GM19043 (cell line): ENCODE measurements around the gene POLRMT.

Experiments
- ATAC-seq: cut with Tn5 transposase; IDR thresholded peaks from one replicate; pipeline ENCODE4 v1.9.1; 2021; ENCODE audit warnings: low read depth; ENCODE audit not compliant: unreplicated experiment

POLRMT gene

DNA sequence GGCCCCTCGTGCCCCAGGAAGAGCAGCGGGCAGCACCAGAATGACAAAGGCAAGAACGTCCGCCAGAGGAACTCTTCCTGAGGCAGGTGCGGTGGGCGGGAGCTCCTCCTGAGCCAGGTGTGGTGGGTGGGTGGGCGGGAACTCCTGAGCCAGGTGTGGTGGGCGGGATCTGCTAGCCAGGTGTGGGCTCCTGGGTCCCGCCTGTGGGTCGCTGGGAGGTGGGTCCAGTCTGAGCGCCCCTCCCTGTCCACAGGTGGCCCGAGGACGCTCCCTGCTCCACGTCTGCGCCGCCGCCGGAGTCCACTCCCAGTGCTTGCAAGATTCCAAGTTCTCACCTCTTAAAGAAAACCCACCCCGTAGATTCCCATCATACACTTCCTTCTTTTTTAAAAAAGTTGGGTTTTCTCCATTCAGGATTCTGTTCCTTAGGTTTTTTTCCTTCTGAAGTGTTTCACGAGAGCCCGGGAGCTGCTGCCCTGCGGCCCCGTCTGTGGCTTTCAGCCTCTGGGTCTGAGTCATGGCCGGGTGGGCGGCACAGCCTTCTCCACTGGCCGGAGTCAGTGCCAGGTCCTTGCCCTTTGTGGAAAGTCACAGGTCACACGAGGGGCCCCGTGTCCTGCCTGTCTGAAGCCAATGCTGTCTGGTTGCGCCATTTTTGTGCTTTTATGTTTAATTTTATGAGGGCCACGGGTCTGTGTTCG lies 50.7 kb downstream of the POLRMT start:
- no peak for ATAC-seq

DNA sequence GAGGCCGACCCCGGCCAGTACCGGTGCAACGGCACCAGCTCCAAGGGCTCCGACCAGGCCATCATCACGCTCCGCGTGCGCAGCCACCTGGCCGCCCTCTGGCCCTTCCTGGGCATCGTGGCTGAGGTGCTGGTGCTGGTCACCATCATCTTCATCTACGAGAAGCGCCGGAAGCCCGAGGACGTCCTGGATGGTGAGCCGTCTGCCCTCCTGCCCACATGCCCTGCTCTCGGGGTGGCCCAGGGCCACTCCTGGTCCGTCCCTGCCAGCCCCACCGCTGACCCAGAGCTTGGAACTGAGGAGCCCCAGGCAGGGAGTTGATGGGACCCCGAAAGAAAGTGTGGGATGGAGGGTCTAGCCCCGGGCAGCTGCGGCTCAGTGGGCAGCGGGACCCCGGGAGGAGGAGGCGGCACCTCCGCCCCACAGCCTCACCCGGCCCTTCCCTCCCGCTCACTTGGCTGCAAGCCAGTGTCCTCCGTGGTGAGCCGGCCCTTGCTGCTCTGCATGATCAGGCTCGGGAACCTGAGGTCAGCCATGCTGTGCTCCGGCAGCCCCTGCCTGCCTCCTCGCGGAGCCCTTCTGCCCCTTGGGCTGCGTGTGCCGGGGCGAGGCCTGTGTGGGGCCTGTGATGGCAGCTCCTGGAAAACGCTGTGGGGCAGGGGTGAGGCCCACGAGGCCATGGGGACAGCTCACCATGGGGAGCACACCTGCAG lies 51.8 kb downstream of the POLRMT start:
- ATAC-seq = no peak

DNA sequence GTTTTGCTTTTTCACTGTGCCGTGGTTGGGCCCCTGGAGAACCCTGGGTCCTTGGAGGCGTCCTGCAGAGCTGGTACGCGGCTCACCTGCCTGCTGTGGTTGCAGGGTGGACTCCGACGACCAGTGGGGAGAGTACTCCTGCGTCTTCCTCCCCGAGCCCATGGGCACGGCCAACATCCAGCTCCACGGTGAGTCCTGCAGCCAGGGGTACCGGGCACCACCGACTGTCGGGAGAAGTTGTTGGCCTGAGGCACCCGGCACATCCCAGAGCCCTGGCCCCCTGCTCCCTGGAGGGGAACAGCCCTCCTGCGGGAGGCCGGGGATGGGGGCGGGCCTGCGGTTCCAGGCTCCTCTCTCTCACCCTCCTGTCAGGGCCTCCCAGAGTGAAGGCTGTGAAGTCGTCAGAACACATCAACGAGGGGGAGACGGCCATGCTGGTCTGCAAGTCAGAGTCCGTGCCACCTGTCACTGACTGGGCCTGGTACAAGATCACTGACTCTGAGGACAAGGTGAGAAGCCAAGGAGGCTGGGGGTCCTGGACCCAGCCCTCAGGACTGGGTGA lies 53.0 kb downstream of the POLRMT start:
- ATAC-seq = no peak

DNA sequence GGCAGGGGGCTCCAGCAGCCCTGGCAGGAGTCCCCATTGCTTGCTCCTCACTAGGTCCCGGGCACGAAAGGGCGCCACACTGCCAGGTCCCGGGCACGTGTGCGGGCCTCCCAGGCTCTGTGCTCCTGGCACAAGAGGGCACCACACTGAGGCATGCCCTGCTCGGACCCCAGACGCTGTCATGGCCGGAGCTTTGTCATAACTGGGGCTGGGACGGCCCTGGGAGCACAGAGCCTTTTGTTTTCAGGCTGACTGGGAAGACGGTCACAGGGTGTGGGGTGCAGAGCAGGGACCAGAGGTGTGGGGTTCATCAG lies 53.5 kb downstream of the POLRMT start:
- no peak for ATAC-seq

DNA sequence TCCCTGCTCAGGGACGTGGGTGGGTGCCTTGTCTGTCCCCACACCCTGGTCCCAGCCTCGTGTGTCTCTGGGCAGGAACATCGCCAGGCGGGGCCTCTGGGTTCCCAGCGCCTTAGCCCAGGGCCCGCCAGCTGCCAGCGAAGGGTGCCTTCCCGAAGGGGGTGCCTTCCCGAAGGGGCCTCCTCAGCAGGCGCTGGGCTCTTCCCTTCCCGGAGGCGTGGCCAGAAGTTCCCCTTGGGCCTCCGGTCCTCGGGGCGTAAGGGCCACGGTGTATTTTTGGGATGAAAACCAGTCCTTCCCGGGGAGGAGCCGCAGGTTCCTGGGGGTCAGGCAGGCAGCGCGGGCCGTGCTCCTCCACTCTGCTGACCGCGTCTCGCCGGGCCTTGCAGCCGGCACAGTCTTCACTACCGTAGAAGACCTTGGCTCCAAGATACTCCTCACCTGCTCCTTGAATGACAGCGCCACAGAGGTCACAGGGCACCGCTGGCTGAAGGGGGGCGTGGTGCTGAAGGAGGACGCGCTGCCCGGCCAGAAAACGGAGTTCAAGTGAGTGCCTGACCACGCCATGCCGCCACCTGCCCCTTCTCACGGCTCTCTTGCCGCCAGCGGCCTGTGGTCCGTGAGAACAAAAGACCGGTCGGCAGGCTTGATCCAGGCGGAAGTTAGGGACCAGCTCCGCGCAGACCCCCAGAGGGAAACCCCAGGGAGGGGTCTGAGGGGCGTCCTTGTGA lies 54.1 kb downstream of the POLRMT start:
- no peak for ATAC-seq

DNA sequence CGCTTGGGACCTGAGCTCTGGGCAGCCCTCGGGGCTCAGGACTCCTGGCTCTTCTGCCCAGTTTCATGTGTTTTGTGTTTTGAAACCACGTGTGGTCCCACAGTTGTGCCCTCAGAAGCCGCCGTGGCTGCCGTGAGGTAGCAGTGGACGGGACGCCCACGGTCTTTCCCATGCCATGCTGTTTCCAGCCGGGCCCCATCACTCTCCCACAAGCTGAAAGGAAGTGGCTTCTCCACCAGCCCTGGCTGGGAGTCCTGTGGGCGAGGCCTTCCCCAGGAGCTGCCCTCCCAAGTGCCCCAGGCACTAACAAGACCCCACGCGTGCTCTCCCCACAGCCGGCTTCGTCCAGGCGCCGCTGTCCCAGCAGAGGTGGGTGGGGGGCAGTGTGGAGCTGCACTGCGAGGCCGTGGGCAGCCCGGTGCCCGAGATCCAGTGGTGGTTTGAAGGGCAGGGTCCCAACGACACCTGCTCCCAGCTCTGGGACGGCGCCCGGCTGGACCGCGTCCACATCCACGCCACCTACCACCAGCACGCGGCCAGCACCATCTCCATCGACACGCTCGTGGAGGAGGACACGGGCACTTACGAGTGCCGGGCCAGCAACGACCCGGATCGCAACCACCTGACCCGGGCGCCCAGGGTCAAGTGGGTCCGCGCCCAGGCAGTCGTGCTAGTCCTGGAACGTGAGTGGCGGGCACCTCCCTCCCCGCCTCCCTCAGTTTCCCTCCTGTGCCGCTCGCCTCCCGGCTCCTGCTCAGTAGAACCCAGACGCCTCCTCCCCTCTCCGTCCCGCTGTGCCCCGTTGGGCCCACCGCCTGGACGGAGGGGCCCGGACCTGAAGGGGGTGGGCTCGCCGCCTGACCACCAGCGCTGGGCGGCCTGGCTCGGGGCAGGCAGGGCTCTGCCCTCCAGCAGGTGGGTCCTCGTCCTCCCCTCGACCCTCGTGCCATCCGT lies 55.6 kb downstream of the POLRMT start:
- ATAC-seq = no peak

DNA sequence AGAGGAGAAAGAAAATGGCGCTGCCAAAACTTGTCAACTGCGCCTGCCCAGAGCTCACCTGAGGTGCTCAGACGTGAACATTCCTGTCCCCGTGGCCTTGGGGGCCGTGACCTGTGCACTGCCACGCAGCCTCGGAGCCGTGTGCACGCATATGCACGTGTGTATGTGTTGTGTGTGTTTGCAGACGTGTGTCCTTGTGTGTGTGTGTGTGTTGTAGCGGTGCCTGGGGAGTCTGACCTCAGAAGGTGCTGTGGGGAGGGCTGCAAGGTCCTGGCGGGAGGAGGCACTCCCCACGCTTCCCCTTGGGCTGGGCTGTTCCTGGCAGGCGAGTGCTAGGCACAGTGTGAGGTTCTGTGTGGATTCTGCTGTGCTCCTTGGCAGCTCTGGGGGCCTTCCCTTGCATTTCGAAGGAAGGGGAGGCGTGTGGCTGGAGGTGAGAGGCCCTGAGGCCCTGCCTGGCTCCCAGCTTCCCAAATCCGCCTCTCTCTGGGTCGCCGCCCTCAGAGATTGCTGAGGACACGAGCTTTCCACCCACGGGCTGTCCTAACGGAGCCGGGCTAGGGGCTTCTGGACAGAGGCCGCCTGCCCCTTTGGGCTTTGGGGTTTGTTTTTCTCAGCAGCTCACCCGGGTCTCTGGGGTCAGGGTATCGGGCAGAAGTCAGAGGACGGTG lies 56.4 kb downstream of the POLRMT start:
- ATAC-seq = no peak

DNA sequence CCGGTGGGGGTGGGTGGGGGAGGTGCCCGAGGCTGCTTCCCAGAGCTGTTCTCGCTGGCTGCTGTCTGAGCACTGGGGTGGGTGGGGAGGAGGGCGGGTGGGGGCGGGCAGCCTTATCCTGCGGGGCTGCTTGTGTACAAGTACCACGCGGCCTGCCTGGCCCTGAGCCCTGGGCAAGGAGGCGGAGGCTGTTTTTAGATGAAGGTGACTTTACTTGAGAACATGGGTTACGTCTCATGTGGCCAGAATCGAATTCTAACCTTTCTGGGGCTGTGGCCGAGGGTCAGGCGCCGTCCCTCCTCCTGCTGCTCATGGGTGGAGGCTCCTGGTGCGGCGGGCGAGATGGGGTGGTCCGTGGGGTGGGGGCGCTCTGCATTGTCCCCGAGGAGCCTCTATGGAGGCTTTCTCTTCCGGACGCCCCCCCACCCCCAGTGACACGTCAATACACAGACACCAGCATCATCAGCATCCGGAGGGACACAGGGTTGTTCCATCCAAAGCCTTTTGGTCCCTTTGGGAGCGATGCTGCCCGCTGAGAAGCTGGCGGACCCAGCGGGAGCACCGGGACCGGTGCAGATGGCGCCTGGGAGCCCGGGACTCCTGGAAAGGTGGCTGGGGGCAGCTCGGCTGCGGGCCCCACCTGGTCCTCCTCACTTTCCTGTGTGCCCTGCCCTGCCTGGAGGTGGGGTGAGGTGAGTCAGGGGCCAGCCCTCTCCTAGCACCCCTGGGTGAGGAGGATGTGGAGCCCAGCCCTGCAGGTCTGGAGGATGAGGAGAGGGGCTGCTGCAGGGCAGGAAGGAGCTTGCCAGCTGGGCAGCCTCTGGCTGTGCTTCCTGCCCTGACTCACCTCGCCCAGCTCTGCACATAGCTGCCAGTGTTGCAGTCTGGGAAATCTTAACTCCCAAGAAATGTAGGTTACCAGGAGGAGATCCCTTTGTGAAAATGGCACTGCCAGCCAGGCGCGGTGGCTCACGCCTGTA lies 57.5 kb downstream of the POLRMT start:
- no peak for ATAC-seq

DNA sequence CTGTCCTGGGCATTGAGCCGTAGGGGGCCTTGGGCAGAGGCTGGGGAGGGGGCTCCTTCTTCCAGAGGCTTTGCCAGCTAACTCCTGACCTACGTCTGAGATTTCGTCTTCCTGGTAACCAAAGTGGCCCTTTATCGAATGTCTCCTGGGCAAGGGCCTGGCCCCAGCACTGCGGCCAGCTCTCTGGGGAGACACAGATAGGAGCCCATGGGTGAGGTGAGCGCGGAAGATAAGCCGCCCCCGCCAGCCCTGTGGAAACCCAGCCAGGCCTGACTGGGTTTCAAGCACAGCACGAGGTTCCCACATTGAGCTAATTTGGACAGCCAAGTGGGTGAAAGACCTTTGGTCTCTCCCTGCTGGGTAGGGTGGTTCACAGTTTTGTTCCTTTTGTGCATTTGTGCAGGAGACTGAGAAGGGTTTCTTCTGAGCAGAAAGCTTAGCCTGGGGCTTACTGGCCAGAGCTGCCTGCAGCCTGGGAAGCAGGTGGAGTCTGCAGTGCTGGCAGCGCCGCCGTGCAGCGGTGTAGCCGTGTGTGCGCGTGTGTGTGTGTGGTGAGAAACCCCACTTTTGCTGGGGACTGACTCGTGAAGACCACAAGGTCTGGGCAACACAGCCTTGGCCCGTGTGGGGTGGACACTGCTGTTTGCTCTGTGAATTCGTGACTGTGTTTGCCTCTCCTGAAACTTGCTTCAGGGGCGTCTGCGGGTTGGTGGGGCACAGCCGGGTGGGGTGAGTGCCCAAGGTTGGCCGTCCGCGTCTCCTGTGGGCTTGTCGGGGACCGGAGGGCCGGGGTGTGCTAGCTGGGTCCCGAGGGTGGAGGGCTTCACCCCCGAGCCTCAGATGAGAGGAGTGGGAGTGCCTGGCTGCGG lies 58.4 kb downstream of the POLRMT start:
- ATAC-seq = no peak

DNA sequence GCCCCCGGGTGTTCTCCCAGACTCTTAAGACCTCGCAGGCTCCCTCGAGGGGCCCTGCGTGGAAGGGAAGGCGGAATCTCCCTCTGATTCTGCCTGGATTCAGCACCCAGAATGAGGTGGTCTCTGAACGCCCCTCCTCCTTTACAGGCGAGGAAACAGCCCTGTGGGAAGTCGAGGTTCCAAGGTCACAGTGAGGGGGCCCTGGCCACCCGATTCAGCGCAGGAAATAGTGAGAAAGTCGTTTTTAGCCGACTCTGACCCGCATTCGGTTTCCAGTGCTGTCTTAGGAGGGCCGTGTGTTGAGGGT lies 59.9 kb downstream of the POLRMT start:
- ATAC-seq = no peak

DNA sequence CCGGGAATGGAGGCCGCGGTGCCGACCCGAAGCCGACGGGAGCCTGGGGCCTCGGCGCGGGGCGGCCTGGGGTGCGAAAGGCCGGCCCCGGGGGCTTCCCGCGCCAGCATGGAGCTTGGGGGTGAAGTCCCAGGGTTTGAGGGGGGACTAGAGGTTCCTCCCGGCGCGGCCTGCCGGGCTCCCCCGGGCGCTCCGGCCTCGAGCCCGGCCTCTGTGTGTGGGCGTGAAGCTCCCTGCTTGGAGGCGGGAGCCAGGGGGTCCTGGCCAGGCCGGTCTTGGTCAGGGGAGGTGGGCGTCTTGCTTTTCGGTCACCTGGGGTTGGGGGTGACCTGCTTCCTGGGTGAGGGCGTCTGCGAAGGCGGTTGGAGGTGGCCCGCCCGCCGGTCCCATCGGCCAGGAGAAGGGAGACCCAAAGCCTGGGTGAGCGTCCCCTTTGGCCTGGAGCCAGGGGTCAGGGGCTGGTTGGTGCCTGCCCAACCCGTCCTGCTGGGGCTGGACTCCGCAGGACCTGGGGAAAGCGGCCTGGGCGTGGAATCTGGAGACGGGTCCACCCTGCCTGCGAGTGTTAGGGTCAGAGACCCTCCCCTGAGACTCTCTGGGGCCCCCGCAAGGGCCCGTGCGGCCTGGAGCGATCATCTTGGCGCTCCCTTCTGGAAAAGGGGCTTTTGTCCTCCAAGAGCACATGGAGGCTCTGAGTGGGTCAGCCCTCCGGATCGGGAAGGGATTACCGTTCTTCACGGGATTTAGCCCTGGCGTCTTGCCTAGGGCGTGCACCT lies 60.4 kb downstream of the POLRMT start:
- ATAC-seq = peak; percentile 19

DNA sequence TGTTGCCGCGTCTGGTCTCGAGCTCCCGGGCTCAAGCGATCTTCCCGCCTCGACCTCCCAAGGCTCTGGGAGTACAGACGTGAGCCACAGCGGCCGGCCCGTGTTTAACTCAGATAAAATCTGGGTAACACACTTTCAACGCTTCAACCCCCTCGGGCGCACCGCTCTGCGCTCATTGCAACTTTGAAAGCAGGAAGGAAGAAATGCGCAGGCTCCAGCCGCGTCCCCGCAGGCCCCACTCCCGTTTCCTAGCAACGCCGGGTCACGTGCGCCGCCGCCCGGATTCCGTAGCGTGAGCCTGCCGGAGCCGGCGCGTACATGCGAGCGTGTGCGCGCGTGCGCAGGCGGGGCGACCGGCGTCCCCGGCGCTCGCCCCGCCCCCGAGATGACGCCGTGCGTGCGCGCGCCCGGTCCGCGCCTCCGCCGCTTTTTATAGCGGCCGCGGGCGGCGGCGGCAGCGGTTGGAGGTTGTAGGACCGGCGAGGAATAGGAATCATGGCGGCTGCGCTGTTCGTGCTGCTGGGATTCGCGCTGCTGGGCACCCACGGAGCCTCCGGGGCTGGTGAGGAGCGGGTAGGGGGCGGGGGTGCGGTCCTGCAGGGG lies 61.1 kb downstream of the POLRMT start, which contains the start of gene BSG:
Gene BSG (plus strand): TSS at position 457 of the 603 bp plus-strand sequence. CDS start 39 bp downstream, at position 496.
- ATAC-seq = peak; percentile 60

DNA sequence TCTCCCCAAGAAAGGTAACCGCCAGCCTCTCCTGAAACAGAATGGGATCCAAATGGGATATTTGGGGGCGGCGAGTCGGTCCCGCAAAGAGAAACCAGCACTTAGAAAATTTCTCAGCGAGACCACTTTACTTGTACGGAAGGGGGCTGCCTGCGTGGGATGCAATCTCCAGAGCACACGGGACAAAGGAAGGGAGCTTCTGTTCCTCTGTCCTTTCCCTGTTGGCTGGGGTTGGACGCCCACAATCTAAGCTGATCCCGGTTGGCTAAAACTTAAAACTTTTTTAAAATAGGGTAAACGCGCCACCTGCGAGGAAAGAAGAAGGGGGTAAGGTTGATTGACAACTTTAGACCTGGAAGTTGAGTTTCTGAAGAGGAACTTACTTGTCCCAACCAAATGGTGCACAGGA lies 61.8 kb downstream of the POLRMT start:
- ATAC-seq = no peak

DNA sequence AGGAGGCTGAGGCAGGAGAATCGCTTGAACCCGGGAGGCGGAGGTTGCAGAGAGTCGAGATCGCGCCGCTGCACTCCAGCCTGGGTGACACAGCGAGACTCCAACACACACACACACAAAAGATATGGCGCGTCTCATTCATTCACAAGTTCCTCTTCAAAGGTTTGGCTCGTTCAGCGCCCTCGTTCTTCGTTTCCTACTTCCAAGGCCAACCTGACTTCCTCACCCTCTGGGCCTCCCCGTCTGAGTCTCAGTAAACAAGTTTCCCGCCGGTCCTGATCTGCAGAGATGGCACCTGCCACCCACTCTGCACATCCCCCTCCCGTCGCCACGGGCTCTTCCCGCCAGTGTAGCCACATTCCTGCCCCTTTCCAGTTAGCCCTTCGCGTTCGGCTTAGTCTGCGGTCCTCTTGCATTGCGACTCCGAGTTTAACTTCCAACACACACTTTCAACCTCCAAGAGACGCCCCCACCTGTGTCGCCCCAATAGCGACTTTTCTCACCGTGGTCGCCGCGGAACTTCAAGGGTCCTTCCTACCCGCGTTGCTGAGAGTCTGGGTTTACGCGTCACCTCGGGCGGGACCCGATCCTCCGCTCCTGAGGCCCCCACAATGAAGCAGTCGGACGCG lies 62.3 kb downstream of the POLRMT start:
- no peak for ATAC-seq

DNA sequence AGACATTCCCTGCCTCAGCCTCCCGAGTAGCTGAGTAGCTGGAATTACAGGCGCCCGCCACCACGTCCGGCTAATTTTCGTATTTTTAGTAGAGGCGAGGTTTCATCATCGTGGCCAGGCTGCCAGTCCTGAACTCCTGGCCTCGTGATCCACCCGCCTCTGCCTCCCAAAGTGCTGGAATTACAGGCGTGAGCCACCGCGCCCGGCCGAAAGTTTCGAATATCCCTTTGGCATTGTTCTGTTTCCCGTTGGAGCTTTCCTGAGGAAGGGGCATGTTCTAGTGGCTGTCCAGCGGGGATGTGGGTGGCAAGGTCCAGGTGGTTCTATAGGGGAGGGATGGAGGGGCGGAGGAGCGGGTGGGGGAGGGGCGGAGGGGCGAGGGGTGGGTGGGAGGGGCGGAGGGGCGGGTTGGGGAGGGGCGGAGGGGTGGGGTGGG lies 63.1 kb downstream of the POLRMT start:
- no peak for ATAC-seq

DNA sequence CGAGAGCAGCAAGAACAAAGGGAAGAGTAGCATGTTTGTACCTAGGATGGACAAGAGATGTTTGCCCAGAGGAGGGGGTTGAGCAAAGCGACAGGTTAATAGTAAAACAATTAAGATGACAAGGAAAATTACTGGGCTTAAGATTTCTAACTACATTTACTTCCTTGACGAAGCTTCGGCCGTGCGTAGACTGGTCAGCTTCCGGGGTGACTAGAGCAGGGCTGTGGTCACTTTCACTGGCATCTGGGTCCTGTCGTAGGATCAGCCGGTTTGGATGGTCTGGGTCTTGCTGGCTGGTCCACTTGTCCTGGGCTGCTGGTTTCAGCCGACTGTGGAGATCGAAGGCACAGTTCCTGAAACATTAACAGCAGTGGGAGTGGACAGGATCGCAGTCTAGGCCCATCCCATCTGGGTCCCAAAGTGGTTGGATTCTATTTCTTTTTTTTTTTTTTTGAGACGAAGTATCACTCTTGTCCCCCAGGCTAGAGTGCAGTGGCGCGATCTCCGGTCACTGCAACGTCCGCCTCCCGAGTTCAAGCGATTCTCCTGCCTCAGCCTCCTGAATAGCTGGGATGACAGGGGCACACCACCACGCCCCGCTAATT lies 65.9 kb downstream of the POLRMT start:
- no peak for ATAC-seq
